GM12892 (cell line): ENCODE data around the gene HIVEP3.

Experiments
- POLR2A ChIP-seq: IDR thresholded peaks from 2 replicates; pipeline ENCODE4 v1.6.1; 2011; ENCODE audit warnings: low read depth, low read length, control low read depth
- POLR2AphosphoS5 ChIP-seq: IDR thresholded peaks from 2 replicates; pipeline ENCODE4 v1.6.1; 2011; ENCODE audit warnings: low read depth, low read length, control low read depth
- TAF1 ChIP-seq: IDR thresholded peaks from 2 replicates; pipeline ENCODE4 v1.6.1; 2011; ENCODE audit warnings: low read depth, mild to moderate bottlenecking, control low read depth, low read length, borderline replicate concordance

DNA sequence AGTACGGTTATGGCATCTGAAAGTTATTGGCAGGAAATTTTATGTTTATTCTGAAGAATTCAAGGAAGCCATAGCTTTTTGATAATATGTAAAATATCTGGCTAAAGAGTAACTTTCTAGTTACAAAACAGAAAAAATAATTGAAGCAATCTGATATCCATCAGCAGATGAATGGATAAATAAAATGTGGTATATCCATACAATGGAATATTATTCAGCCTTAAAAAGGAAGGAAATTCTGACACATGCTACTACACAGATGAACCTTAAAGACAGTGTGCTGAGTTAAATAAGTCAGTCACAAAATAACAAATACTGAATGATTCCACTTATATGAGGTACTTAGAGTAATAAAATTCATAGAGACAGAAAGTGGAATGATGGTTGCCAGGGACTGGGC is 25.0 kb upstream of the HIVEP3 start:
- TF ChIP-seq POLR2AphosphoS5: no peak
- TF ChIP-seq POLR2A: no peak
- TF ChIP-seq TAF1: no peak
